ENCODE measurements around the gene DOCK9. TPM values are rescaled to one million over a fixed set of nuclear protein-coding genes. Genes with fewer than 3 reads are reported as not detected.

Gene DOCK9
- total and polyA plus RNA-seq, 4 donors = 48.8 to 193 (median 133) TPM

GRCh38 chr13:98778749-98779148 is 199.1 kb downstream of the DOCK9 start:
- Histone ChIP-seq H3K27ac (ENCODE audit: low read depth in 1 of 2, low read length in 1 of 2) (no peak overlapping the region), H3K4me3 (no peak overlapping the region), H3K9ac (ENCODE audit: insufficient read depth in 1 of 2, low read length in 2 of 2) (no peak overlapping the region), H3K36me3 (ENCODE audit: control insufficient read depth in 4 of 4, insufficient read depth in 4 of 4, low read length in 4 of 4) (no peaks in the 10 kb centered on the region), H3K4me1 (ENCODE audit: control insufficient read depth in 5 of 5, insufficient read depth in 5 of 5, low read length in 5 of 5) (no peaks in the 10 kb centered on the region), H3K27me3 (ENCODE audit: control insufficient read depth in 3 of 3, insufficient read depth in 3 of 3, low read length in 2 of 3) (no peaks in the 10 kb centered on the region), H3K9me3 (ENCODE audit: control insufficient read depth in 4 of 4, insufficient read depth in 3 of 4, low read length in 3 of 4) (no peaks in the 10 kb centered on the region)
- TF ChIP-seq CTCF (IDR thresholded peaks at IDR 0.05; ENCODE audit: control extremely low read depth, extremely low read depth) = no peak
- ATAC-seq (ENCODE audit: insufficient read depth, low FRiP score) = no peak
- DNase-seq = no peak
- 77 to 79% methylated on average over 8 of the region's 8 CpGs for WGBS, 2 donors

DNA sequence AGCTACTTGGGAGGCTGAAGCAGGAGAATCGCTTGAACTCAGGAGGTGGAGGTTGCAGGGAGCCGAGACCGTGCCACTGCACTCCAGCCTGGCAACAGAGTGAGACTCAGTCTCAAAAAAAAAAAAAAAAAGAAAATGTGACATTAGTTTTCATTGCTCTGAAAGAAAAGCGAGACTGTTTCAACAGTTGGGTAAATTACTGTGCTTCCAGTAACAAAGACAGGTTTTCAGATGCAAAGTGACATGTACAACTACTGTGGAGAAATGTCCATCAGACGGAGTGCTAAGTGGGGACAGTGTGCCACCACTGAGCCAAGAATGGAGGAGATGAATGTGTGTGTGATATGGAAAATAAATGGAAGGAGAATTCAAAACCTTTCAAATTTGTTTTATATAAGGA is 201.2 kb downstream of the DOCK9 start:
- H3K27ac ChIP-seq (ENCODE audit: low read depth in 1 of 2, low read length in 1 of 2) = no peak overlapping the region
- no peaks in the 10 kb centered on the region for H3K27me3 ChIP-seq (ENCODE audit: control insufficient read depth in 3 of 3, insufficient read depth in 3 of 3, low read length in 2 of 3)
- no peak for TF ChIP-seq CTCF (IDR thresholded peaks at IDR 0.05; ENCODE audit: control extremely low read depth, extremely low read depth)
- WGBS, 2 donors = 90 to 94% methylated on average over 5 of the region's 5 CpGs
- no peak for ATAC-seq (ENCODE audit: insufficient read depth, low FRiP score)
- H3K4me3 ChIP-seq = no peak overlapping the region
- H3K9ac ChIP-seq (ENCODE audit: insufficient read depth in 1 of 2, low read length in 2 of 2) = no peak overlapping the region
- no peak for DNase-seq
- no peaks in the 10 kb centered on the region for H3K9me3 ChIP-seq (ENCODE audit: control insufficient read depth in 4 of 4, insufficient read depth in 3 of 4, low read length in 3 of 4)
- no peaks in the 10 kb centered on the region for H3K4me1 ChIP-seq (ENCODE audit: control insufficient read depth in 5 of 5, insufficient read depth in 5 of 5, low read length in 5 of 5)
- no peaks in the 10 kb centered on the region for H3K36me3 ChIP-seq (ENCODE audit: control insufficient read depth in 4 of 4, insufficient read depth in 4 of 4, low read length in 4 of 4)

- no peak for DNase-seq
- Histone ChIP-seq H3K27ac (ENCODE audit: low read depth in 1 of 2, low read length in 1 of 2) (no peak overlapping the region), H3K9me3 (ENCODE audit: control insufficient read depth in 4 of 4, insufficient read depth in 3 of 4, low read length in 3 of 4) (no peaks in the 10 kb centered on the region), H3K4me3 (no peak overlapping the region), H3K4me1 (ENCODE audit: control insufficient read depth in 5 of 5, insufficient read depth in 5 of 5, low read length in 5 of 5) (no peaks in the 10 kb centered on the region), H3K27me3 (ENCODE audit: control insufficient read depth in 3 of 3, insufficient read depth in 3 of 3, low read length in 2 of 3) (no peaks in the 10 kb centered on the region), H3K9ac (ENCODE audit: insufficient read depth in 1 of 2, low read length in 2 of 2) (no peak overlapping the region), H3K36me3 (ENCODE audit: control insufficient read depth in 4 of 4, insufficient read depth in 4 of 4, low read length in 4 of 4) (no peaks in the 10 kb centered on the region)
- 88 to 92% methylated on average over 22 of the region's 22 CpGs for WGBS, 2 donors
- no peak for TF ChIP-seq CTCF (IDR thresholded peaks at IDR 0.05; ENCODE audit: control extremely low read depth, extremely low read depth)
- no peak for ATAC-seq (ENCODE audit: insufficient read depth, low FRiP score)
Measured at GRCh38 chr13:98775844-98776598, 201.8 kb downstream of the DOCK9 start.

GRCh38 chr13:98775386-98775785 is 202.5 kb downstream of the DOCK9 start:
- Histone ChIP-seq H3K27me3 (ENCODE audit: control insufficient read depth in 3 of 3, insufficient read depth in 3 of 3, low read length in 2 of 3) (no peaks in the 10 kb centered on the region), H3K27ac (ENCODE audit: low read depth in 1 of 2, low read length in 1 of 2) (no peak overlapping the region), H3K36me3 (ENCODE audit: control insufficient read depth in 4 of 4, insufficient read depth in 4 of 4, low read length in 4 of 4) (no peaks in the 10 kb centered on the region), H3K4me1 (ENCODE audit: control insufficient read depth in 5 of 5, insufficient read depth in 5 of 5, low read length in 5 of 5) (no peaks in the 10 kb centered on the region), H3K4me3 (no peak overlapping the region), H3K9me3 (ENCODE audit: control insufficient read depth in 4 of 4, insufficient read depth in 3 of 4, low read length in 3 of 4) (no peaks in the 10 kb centered on the region), H3K9ac (ENCODE audit: insufficient read depth in 1 of 2, low read length in 2 of 2) (no peak overlapping the region)
- TF ChIP-seq CTCF (IDR thresholded peaks at IDR 0.05; ENCODE audit: control extremely low read depth, extremely low read depth) = no peak
- 84 to 86% methylated on average over 15 of the region's 15 CpGs for WGBS, 2 donors
- DNase-seq (no peak), ATAC-seq (ENCODE audit: insufficient read depth, low FRiP score) (no peak)

All from lung (tissue), 12 donors.